Adrenal gland (tissue), 5 donors: Measurements from ENCODE around the gene THG1L.

ENCODE experiments used
- POLR2A ChIP-seq, 2 donors: fragments of 450-650 bp; IDR thresholded peaks; one replicate each; pipeline ENCODE4 v1.6.1; 2017; ENCODE audit warnings: antibody characterized with exemption in 2 of 2, mild to moderate bottlenecking in 2 of 2, moderate library complexity in 1 of 2
- TF ChIP-seq, protein P1 (sequence below), 6 experiments: fragments of 450-650 bp in 4 of 6; fragments of 200-600 bp in 2 of 6; sonication (generic) in 1 of 6; IDR thresholded peaks; 1 replicate in 5 of 6; 2 replicates in 1 of 6; pipeline versions ENCODE4 v1.5.1 to v1.8.0; 2016 to 2021; ENCODE audit warnings: antibody characterized with exemption in 6 of 6, mild to moderate bottlenecking in 2 of 6, moderate library complexity in 1 of 6
- donor health status: DM: no; HTN: no; CAD: no.

DNA sequence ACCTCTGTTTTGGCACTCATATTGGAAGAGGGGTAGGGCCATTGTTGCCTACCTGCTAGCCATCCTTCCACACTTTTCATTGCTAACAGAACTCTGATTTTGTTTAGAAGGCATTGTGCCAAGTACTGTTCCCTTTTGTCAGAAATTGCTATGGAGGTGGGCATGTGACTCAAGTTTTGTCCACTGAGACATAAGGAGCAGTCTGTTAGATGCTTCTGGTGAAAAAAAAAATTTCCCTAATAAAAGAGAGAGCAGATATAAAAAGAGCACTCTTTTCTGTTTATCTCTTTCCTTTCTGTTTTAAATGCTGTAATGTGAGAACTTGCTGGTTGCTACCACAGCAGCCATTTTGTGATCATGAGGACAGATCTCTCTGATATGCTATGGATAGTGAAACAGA lies 21.9 kb upstream of the THG1L start:
- no peak for TF ChIP-seq POLR2A (IDR thresholded peaks at IDR 0.05)
- TF ChIP-seq, protein P1, sequence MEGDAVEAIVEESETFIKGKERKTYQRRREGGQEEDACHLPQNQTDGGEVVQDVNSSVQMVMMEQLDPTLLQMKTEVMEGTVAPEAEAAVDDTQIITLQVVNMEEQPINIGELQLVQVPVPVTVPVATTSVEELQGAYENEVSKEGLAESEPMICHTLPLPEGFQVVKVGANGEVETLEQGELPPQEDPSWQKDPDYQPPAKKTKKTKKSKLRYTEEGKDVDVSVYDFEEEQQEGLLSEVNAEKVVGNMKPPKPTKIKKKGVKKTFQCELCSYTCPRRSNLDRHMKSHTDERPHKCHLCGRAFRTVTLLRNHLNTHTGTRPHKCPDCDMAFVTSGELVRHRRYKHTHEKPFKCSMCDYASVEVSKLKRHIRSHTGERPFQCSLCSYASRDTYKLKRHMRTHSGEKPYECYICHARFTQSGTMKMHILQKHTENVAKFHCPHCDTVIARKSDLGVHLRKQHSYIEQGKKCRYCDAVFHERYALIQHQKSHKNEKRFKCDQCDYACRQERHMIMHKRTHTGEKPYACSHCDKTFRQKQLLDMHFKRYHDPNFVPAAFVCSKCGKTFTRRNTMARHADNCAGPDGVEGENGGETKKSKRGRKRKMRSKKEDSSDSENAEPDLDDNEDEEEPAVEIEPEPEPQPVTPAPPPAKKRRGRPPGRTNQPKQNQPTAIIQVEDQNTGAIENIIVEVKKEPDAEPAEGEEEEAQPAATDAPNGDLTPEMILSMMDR (IDR thresholded peaks at IDR 0.05) = no peak
